Coronary artery (tissue), 2 donors: ENCODE measurements around the gene CIAO2A.

Source experiments
- DNase-seq: peaks from one replicate; pipeline ENCODE4 v3.0.0-alpha.2; 2017; ENCODE audit warnings: low spot score
- H3K27ac ChIP-seq, 2 donors: fragments of 200-600 bp; sonication (generic); one replicate each; pipeline ENCODE4 v1.5.1; 2016 to 2019
- H3K4me3 ChIP-seq: fragments of 200-600 bp; sonication (generic); 2 replicates; pipeline ENCODE4 v1.5.1; 2016; ENCODE audit warnings: mild to moderate bottlenecking, moderate library complexity
- TF ChIP-seq, protein P1 (sequence below): fragments of 200-600 bp; sonication (generic); IDR thresholded peaks from one replicate; pipeline ENCODE4 v1.5.1; 2019; ENCODE audit warnings: antibody characterized with exemption

Gene CIAO2A

DNA sequence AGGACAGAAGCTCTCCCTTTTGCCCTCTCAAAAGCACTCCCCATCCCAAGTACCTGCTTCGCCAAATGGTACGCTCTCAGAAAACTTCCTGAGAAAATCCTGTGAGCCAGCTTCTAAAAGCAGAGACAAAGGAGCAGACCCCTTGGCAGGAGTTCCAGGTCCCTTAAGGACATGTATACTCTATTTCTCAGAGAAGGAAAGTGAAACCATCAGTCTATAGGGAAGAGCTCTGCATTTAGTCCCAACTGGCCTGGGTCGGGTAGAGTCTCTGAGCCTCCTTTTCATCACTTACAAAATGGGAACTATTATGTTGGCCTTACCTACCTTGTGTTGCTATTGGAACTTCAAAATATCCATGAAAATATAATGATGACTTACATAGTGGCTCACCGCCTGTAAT is 67.0 kb downstream of the CIAO2A start:
- Histone ChIP-seq H3K4me3 (no peak overlapping the region), H3K27ac (no peak overlapping the region)
- DNase-seq = no peak
- TF ChIP-seq, protein P1, sequence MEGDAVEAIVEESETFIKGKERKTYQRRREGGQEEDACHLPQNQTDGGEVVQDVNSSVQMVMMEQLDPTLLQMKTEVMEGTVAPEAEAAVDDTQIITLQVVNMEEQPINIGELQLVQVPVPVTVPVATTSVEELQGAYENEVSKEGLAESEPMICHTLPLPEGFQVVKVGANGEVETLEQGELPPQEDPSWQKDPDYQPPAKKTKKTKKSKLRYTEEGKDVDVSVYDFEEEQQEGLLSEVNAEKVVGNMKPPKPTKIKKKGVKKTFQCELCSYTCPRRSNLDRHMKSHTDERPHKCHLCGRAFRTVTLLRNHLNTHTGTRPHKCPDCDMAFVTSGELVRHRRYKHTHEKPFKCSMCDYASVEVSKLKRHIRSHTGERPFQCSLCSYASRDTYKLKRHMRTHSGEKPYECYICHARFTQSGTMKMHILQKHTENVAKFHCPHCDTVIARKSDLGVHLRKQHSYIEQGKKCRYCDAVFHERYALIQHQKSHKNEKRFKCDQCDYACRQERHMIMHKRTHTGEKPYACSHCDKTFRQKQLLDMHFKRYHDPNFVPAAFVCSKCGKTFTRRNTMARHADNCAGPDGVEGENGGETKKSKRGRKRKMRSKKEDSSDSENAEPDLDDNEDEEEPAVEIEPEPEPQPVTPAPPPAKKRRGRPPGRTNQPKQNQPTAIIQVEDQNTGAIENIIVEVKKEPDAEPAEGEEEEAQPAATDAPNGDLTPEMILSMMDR = no peak

DNA sequence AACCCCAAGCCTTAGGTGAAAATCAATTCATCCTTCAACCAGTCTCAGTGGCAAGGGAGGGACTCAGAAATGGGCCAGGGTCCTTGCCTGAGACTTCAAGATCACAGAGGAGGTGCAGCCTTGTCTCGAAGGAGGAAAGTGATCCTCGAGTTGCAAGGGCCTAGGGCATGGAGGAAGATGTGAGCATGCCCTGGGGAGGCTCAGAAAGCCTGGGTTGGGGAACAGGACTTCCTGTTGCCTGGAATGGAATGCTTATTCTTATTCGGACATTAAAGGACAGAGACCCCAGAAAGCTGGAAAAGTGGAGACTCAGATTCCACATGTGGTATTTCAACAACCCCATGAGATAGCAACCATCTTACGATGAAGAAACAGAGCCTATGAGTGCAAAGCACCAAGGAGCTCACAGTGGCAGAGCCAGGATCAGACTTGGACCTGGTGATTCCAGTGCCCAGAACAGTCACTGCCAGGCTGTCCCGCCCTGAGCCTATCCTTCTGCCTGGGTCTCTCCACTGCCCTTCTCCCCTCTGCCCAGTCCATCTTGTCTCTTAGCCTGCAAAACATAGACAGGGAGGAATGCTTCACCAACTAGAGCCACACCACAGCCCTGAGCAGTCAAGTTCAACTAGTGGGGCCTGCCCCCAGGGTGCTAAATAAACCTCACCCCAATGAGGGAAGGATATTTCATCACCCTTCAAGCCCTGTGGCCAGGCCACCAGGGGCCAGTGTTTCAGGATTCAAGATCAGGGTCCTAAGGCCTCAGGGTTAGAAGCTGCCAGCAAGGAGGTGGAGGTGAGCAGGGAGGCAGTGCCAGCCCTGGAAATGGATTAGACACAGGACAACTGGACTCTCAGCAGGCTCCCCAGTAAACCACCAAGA is 69.2 kb downstream of the CIAO2A start:
- TF ChIP-seq, protein P1 = no peak
- H3K4me3 ChIP-seq = no peak overlapping the region
- DNase-seq = no peak
- H3K27ac ChIP-seq = no peak overlapping the region

DNA sequence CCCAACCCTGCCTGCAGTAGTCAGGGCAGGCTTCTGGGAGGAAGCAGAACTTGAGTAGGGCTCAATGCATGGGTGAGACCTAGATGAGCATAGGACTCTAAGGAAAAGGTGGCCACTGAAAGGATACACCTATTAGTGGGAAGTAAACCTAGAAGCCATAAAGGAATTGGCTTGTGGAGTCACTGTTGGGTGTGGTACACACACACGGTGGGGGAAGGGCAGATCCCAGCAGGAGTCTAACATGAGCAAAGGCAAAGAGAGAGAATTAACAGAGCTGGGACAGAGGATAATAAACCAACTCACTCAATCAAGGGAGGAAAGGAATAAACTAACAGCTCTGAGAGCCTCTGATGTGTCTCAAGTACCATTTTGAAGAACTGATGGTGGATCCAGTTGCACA is 70.4 kb downstream of the CIAO2A start:
- Histone ChIP-seq H3K4me3 (no peak overlapping the region), H3K27ac (no peak overlapping the region)
- no peak for DNase-seq
- TF ChIP-seq, protein P1 = no peak

DNA sequence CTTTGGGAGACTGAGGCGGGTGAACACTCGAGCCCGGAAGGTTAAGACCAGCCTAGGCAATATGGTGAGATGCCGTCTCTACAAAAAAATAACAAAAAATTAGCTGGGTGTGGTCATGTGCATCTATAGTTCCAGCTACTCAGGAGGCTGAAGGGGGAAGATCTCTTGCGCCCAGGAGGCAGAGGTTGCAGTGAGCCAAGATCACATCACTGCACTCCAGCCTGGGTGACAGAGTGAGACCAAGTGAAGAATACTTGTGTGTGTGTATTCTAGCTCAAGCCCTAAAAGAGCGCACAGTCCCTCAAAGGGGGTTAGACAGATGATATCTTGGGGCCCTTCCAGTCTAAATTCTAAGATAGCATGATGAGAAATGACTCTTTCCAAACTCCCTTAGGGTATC is 71.1 kb downstream of the CIAO2A start:
- Histone ChIP-seq H3K4me3 (no peak overlapping the region), H3K27ac (no peak overlapping the region)
- TF ChIP-seq, protein P1 = no peak
- DNase-seq = no peak
